ENCODE measurements around the gene CABLES1.
A peak's percentile ranks its signal among the peaks of the same experiment; 100 is the strongest.

Gene CABLES1

DNA sequence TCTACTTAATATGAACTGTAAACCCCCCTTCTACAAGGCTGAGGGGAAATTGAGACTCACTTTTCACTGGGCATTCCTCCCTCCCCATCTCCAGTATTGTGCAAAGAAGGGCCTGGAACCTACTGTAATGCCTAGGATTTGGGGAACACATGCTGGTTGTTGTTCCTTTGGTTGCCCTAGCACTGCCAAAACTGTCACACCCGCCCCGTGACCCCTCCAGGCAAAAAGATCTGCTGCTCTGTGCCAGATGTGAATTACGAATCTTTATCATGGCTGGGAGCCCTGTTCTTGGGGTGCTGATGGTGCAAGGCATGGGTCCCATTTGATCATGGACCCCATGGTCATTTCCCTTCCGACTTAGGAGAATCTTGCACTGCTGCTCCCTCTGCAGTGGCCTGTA is 95.4 kb downstream of the CABLES1 start:
- H3K27me3 ChIP-seq (ENCODE audit: control insufficient read depth in 2 of 2, insufficient read depth in 2 of 2, low read length in 2 of 2), result peaks cover 0 to 3% of the 10 kb centered on the region in 2 donors
- H3K9me3 ChIP-seq (ENCODE audit: control insufficient read depth in 2 of 2, low read length in 2 of 2), result no peaks in the 10 kb centered on the region
- H3K4me1 ChIP-seq (ENCODE audit: control insufficient read depth in 2 of 2, insufficient read depth in 2 of 2, low read length in 2 of 2), result peaks cover 5 to 6% of the 10 kb centered on the region in 2 donors
- H3K9ac ChIP-seq (ENCODE audit: low read depth in 1 of 2, low read length in 2 of 2), result no peak overlapping the region
- no peak overlapping the region for H3K4me3 ChIP-seq (ENCODE audit: low read length in 2 of 2)
- no peaks in the 10 kb centered on the region for H3K36me3 ChIP-seq (ENCODE audit: control insufficient read depth in 2 of 2, insufficient read depth in 2 of 2, low read length in 2 of 2)
- peak overlapping the region; percentile 19 to 35 for H3K27ac ChIP-seq (ENCODE audit: low read depth in 2 of 2, low read length in 2 of 2)

DNA sequence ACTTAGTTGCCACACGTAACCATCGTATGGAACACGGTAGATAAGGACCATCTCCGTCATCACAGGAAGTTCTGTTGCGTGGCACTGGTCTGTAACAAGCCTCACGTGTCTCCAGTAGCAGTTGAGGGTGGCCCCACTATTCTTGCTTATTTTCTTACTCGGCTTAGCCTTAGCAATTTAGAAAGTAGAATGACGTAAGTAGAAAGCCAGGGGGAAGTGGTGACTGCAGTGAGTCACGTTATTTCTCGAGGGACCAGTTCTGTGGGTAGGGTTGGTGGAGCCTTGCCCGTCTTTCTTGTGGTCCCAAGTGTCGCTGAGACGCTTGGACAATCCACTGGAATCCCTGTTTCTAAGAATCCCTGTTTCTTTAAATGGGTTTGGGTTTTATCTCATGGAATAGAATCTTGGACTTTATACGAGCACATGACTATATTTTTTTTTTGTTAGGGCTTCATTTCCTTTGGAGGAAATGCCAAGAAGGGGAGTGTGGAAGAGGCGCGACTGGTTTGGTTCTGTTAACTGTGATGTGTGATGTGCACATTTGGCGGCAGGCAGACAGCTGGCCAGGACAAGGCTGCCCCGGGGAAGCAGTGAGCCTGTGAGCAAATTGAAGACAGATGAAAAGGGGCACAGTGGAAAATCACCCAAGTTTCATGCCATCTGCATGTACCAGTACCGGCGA is 96.2 kb downstream of the CABLES1 start:
- H3K4me1 ChIP-seq (ENCODE audit: control insufficient read depth in 2 of 2, insufficient read depth in 2 of 2, low read length in 2 of 2), result peaks cover 3 to 6% of the 10 kb centered on the region in 2 donors
- no peaks in the 10 kb centered on the region for H3K9me3 ChIP-seq (ENCODE audit: control insufficient read depth in 2 of 2, low read length in 2 of 2)
- peaks cover 0 to 3% of the 10 kb centered on the region in 2 donors for H3K27me3 ChIP-seq (ENCODE audit: control insufficient read depth in 2 of 2, insufficient read depth in 2 of 2, low read length in 2 of 2)
- H3K9ac ChIP-seq (ENCODE audit: low read depth in 1 of 2, low read length in 2 of 2), result no peak overlapping the region
- peak overlapping the region; percentile 32 to 71 for H3K27ac ChIP-seq (ENCODE audit: low read depth in 2 of 2, low read length in 2 of 2)
- H3K4me3 ChIP-seq (ENCODE audit: low read length in 2 of 2), result no peak overlapping the region
- no peaks in the 10 kb centered on the region for H3K36me3 ChIP-seq (ENCODE audit: control insufficient read depth in 2 of 2, insufficient read depth in 2 of 2, low read length in 2 of 2)

DNA sequence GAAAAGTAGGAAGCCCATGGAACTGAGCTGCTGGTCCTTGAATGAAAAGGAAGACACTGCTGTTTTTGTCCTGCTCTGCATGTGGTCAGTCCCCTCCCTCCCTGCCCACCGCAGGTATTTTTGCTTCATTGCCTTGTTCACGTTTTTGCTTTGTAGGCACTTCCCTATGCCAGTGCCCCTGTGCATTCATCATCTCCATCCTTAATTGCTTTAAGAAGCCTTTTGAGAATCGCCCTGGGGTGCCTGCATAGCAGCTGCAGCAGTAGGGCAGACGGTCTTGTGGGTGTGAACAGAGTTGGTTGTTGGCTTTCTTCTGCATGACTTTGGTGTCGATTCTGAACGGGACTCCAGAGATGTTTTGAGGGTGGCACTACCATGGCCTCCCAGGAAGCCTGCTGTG is 97.0 kb downstream of the CABLES1 start:
- no peak overlapping the region for H3K9ac ChIP-seq (ENCODE audit: low read depth in 1 of 2, low read length in 2 of 2)
- H3K36me3 ChIP-seq (ENCODE audit: control insufficient read depth in 2 of 2, insufficient read depth in 2 of 2, low read length in 2 of 2), result peaks cover 0 to 2% of the 10 kb centered on the region in 2 donors
- peaks cover 0 to 3% of the 10 kb centered on the region in 2 donors for H3K27me3 ChIP-seq (ENCODE audit: control insufficient read depth in 2 of 2, insufficient read depth in 2 of 2, low read length in 2 of 2)
- peaks cover 4 to 9% of the 10 kb centered on the region in 2 donors for H3K4me1 ChIP-seq (ENCODE audit: control insufficient read depth in 2 of 2, insufficient read depth in 2 of 2, low read length in 2 of 2)
- H3K9me3 ChIP-seq (ENCODE audit: control insufficient read depth in 2 of 2, low read length in 2 of 2), result no peaks in the 10 kb centered on the region
- peak overlapping the region in 1 of 2 donors; percentile 71 for H3K27ac ChIP-seq (ENCODE audit: low read depth in 2 of 2, low read length in 2 of 2)
- no peak overlapping the region for H3K4me3 ChIP-seq (ENCODE audit: low read length in 2 of 2)

DNA sequence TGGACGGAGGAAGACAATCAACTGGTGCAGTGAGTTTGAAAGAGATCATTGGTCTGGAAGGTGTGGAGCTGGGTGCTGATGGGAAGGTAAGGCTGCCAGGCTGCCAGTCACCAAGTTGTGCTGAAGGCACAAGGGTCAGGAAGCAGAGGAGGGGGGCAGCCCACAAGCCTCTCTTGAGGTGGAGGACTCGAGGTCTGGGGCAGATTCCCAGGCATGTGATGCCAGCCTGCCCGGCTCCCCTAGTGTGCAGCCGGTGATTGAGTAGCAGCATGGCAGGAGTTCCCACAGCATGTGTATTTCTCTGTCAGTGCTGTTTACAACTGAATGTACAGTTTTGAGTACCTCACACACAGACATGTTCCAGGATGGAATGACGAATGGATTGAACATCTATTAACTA is 99.3 kb downstream of the CABLES1 start:
- Histone ChIP-seq H3K4me3 (ENCODE audit: low read length in 2 of 2) (no peak overlapping the region), H3K36me3 (ENCODE audit: control insufficient read depth in 2 of 2, insufficient read depth in 2 of 2, low read length in 2 of 2) (peaks cover 0 to 2% of the 10 kb centered on the region in 2 donors), H3K9me3 (ENCODE audit: control insufficient read depth in 2 of 2, low read length in 2 of 2) (no peaks in the 10 kb centered on the region), H3K4me1 (ENCODE audit: control insufficient read depth in 2 of 2, insufficient read depth in 2 of 2, low read length in 2 of 2) (peaks cover 10 to 11% of the 10 kb centered on the region in 2 donors), H3K27me3 (ENCODE audit: control insufficient read depth in 2 of 2, insufficient read depth in 2 of 2, low read length in 2 of 2) (peaks cover 0 to 3% of the 10 kb centered on the region in 2 donors), H3K27ac (ENCODE audit: low read depth in 2 of 2, low read length in 2 of 2) (no peak overlapping the region), H3K9ac (ENCODE audit: low read depth in 1 of 2, low read length in 2 of 2) (no peak overlapping the region)

DNA sequence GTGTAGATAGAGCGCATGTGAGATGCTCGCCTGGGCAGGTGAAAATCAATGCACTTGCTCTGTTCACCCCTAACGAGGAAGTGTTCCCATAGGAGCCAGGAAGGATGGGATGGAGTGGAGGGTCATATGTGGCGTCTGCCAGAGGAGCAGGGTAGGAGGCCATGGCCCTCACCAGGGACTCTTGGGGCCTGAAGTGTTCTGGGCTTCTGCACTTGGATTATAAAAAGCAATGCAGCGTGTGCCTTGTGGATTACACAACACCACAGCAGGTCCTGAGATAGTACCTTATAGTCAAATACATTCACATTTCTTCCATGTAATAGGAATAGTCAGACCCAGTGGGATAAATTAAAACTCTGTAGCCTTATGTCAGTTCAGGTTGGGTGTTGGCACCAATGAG is 100.1 kb downstream of the CABLES1 start:
- Histone ChIP-seq H3K27ac (ENCODE audit: low read depth in 2 of 2, low read length in 2 of 2) (no peak overlapping the region), H3K36me3 (ENCODE audit: control insufficient read depth in 2 of 2, insufficient read depth in 2 of 2, low read length in 2 of 2) (peaks cover 0 to 2% of the 10 kb centered on the region in 2 donors), H3K4me3 (ENCODE audit: low read length in 2 of 2) (no peak overlapping the region), H3K27me3 (ENCODE audit: control insufficient read depth in 2 of 2, insufficient read depth in 2 of 2, low read length in 2 of 2) (peaks cover 0 to 3% of the 10 kb centered on the region in 2 donors), H3K9ac (ENCODE audit: low read depth in 1 of 2, low read length in 2 of 2) (no peak overlapping the region), H3K9me3 (ENCODE audit: control insufficient read depth in 2 of 2, low read length in 2 of 2) (no peaks in the 10 kb centered on the region), H3K4me1 (ENCODE audit: control insufficient read depth in 2 of 2, insufficient read depth in 2 of 2, low read length in 2 of 2) (peaks cover 10 to 11% of the 10 kb centered on the region in 2 donors)

DNA sequence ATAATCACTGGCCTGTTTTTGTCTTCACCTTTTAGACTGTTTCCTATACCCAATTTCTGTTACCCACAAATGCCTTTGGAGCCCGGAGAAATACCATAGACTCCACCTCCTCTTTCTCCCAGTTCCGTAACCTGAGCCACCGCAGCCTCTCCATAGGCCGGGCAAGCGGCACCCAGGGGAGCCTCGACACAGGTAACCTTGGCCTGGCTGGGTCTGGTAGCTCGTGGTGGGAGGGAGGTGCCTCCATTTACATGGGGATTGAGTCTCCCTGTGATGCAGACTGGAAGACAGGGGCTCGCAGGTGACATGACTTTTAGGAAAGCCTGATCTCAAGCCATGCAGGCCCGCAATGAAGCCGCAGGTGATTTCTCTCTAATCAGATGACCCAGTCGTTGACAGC is 100.6 kb downstream of the CABLES1 start:
- no peak overlapping the region for H3K4me3 ChIP-seq (ENCODE audit: low read length in 2 of 2)
- H3K4me1 ChIP-seq (ENCODE audit: control insufficient read depth in 2 of 2, insufficient read depth in 2 of 2, low read length in 2 of 2), result peaks cover 10 to 11% of the 10 kb centered on the region in 2 donors
- H3K9me3 ChIP-seq (ENCODE audit: control insufficient read depth in 2 of 2, low read length in 2 of 2), result no peaks in the 10 kb centered on the region
- peaks cover 0 to 2% of the 10 kb centered on the region in 2 donors for H3K36me3 ChIP-seq (ENCODE audit: control insufficient read depth in 2 of 2, insufficient read depth in 2 of 2, low read length in 2 of 2)
- H3K27me3 ChIP-seq (ENCODE audit: control insufficient read depth in 2 of 2, insufficient read depth in 2 of 2, low read length in 2 of 2), result peaks cover 0 to 3% of the 10 kb centered on the region in 2 donors
- no peak overlapping the region for H3K27ac ChIP-seq (ENCODE audit: low read depth in 2 of 2, low read length in 2 of 2)
- no peak overlapping the region for H3K9ac ChIP-seq (ENCODE audit: low read depth in 1 of 2, low read length in 2 of 2)

DNA sequence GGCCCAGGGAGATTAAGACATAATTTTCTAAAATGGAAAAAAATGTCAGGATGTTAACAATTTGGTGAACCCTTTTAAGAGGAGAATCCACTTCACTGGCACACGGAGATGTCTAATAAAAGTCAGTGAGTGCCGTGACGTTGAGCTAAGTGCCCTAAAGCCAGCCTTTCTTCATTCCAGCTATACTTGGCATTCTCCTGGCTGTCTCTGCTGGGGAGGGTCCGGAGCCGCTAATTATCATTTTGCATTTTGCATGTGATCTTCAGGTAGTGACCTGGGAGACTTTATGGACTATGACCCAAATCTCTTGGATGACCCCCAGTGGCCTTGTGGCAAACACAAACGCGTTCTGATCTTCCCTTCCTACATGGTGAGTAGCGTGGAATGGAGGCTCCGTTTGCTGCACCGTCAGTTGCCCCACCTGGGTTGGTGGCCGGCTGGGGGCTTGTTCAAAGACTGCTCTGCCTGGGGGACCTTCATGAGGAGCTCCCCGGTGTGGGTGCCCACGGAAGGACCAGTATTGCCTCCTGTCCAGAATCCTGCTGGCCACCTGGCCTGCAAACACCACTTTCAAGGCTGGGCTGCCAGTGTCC is 101.7 kb downstream of the CABLES1 start:
- peaks cover 0 to 3% of the 10 kb centered on the region in 2 donors for H3K27me3 ChIP-seq (ENCODE audit: control insufficient read depth in 2 of 2, insufficient read depth in 2 of 2, low read length in 2 of 2)
- H3K4me1 ChIP-seq (ENCODE audit: control insufficient read depth in 2 of 2, insufficient read depth in 2 of 2, low read length in 2 of 2), result peaks cover 10 to 11% of the 10 kb centered on the region in 2 donors
- no peak overlapping the region for H3K4me3 ChIP-seq (ENCODE audit: low read length in 2 of 2)
- peaks cover 0 to 2% of the 10 kb centered on the region in 2 donors for H3K36me3 ChIP-seq (ENCODE audit: control insufficient read depth in 2 of 2, insufficient read depth in 2 of 2, low read length in 2 of 2)
- no peaks in the 10 kb centered on the region for H3K9me3 ChIP-seq (ENCODE audit: control insufficient read depth in 2 of 2, low read length in 2 of 2)
- H3K27ac ChIP-seq (ENCODE audit: low read depth in 2 of 2, low read length in 2 of 2), result no peak overlapping the region
- no peak overlapping the region for H3K9ac ChIP-seq (ENCODE audit: low read depth in 1 of 2, low read length in 2 of 2)

DNA sequence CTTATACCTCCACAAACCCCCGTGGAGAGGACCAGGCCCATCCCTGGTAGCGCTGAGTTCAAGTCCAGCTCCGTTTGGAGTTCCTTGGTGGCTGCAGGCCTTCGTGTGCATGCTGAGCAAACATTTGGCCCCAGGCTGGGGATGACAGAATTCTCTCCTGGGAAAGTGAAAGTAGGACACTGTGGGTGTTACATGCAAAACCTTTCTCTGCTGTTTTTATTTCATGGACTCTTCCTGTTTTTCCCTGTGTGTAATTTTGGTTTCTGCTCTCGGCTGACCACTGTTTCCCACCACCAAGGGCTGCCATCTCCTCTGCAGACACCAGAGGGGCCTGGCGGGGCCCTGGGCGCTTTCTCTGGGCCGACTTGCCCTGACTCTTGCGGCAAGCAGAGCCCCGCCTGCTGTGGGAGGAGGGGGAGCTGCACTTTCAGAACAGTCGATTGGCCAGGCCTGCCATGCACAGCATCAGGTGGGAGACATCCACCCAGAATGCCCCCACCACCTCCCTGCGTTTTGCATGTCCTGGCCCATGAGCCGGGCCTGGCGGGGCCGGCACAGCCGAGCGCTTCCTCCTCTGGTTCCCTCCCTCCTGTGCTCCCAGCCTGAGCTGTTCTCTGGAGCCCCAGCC is 102.4 kb downstream of the CABLES1 start:
- H3K27ac ChIP-seq (ENCODE audit: low read depth in 2 of 2, low read length in 2 of 2), result peak overlapping the region; percentile 34 to 53

DNA sequence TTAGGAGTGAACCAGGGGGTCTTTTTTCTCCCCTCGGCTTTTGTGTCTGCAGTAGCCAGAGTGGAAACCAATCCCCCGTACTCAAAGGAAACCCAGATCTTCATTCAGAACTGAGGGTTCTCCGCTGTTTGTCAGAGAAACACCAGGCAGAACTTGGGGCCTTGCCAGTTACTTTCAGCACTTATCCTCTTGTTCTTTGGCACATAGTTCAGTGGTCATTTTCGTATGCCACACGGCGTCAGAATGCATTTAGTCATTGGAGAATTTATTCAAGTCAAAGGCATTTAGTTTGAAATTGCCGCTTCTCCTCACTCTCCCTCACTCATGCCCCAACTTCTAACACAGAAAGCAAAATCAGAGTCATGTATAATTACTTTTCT is 102.9 kb downstream of the CABLES1 start:
- H3K27ac ChIP-seq (ENCODE audit: low read depth in 2 of 2, low read length in 2 of 2), result peak overlapping the region; percentile 34 to 53
- H3K9me3 ChIP-seq (ENCODE audit: control insufficient read depth in 2 of 2, low read length in 2 of 2), result no peaks in the 10 kb centered on the region
- no peak overlapping the region for H3K9ac ChIP-seq (ENCODE audit: low read depth in 1 of 2, low read length in 2 of 2)
- peaks cover 0 to under 1% of the 10 kb centered on the region in 2 donors for H3K27me3 ChIP-seq (ENCODE audit: control insufficient read depth in 2 of 2, insufficient read depth in 2 of 2, low read length in 2 of 2)
- peaks cover 10 to 11% of the 10 kb centered on the region in 2 donors for H3K4me1 ChIP-seq (ENCODE audit: control insufficient read depth in 2 of 2, insufficient read depth in 2 of 2, low read length in 2 of 2)
- peaks cover 0 to 2% of the 10 kb centered on the region in 2 donors for H3K36me3 ChIP-seq (ENCODE audit: control insufficient read depth in 2 of 2, insufficient read depth in 2 of 2, low read length in 2 of 2)
- peak overlapping the region; percentile 36 to 53 for H3K4me3 ChIP-seq (ENCODE audit: low read length in 2 of 2)

More for the DNA sequence above, 102.4 kb downstream of the CABLES1 start:
- Histone ChIP-seq H3K27me3 (ENCODE audit: control insufficient read depth in 2 of 2, insufficient read depth in 2 of 2, low read length in 2 of 2) (peaks cover 0 to 3% of the 10 kb centered on the region in 2 donors), H3K36me3 (ENCODE audit: control insufficient read depth in 2 of 2, insufficient read depth in 2 of 2, low read length in 2 of 2) (peaks cover 0 to 2% of the 10 kb centered on the region in 2 donors), H3K9me3 (ENCODE audit: control insufficient read depth in 2 of 2, low read length in 2 of 2) (no peaks in the 10 kb centered on the region), H3K4me1 (ENCODE audit: control insufficient read depth in 2 of 2, insufficient read depth in 2 of 2, low read length in 2 of 2) (peaks cover 10 to 11% of the 10 kb centered on the region in 2 donors), H3K4me3 (ENCODE audit: low read length in 2 of 2) (peak overlapping the region; percentile 36 to 53), H3K9ac (ENCODE audit: low read depth in 1 of 2, low read length in 2 of 2) (peak overlapping the region; percentile 38 to 64)

Measured in mucosa of rectum (tissue), 2 donors.